Measurements from ENCODE around the gene BRI3. TPM values are rescaled to one million over a fixed set of nuclear protein-coding genes. Genes with fewer than 3 reads are reported as not detected.
A peak's percentile ranks its signal among the peaks of the same experiment; 100 is the strongest.

The BRI3 gene
- total and polyA plus RNA-seq, 10 of the 15 experiments (the other 5 are each of a cell fraction or from before 2014, with no cell fraction given), result 4.5 to 56.3 (median 21.5) TPM

GRCh38 chr7:98294798-98295382, 13.4 kb downstream of the BRI3 start:
- DNase-seq (ENCODE audit: low read depth, low spot score) (no peak), ATAC-seq (peak; percentile 92), FAIRE-seq (no peak)
- ChIA-PET CTCF (interaction anchor here (0.6 to 2.6 kb wide), 3 partner anchors 107 to 644 kb away, joined by 3 to 28 read pairs (median 3); partner anchors contain the start of gene BAIAP2L1), SMC1A (ENCODE audit: uncharacterized antibody, unreplicated experiment) (interaction anchor here (0.7 to 2.1 kb wide), 3 partner anchors 9 to 109 kb away, joined by 3 to 17 read pairs (median 3); partner anchors contain the start of gene BAIAP2L1), POLR2A (no interaction called here), RAD21 (ENCODE audit: unreplicated experiment) (interaction anchor here (1.2 kb wide), 1 partner anchor 107 kb away, joined by 12 read pairs; the partner anchor contains the start of gene BAIAP2L1)
- 61% methylated on average over 14 of the region's 14 CpGs for WGBS (ENCODE audit: insufficient coverage, insufficient replicate concordance, low lambda C conversion rate, missing lambda C conversion rate)
- in situ Hi-C loops (cut with MboI) (loop anchor here (5.0 kb wide), 2 partner anchors 112 to 547 kb away; no protein-coding TSS in a partner anchor), intact Hi-C loops (cut with micrococcal nuclease; ENCODE audit: unreplicated experiment) (loop anchor here (1.0 to 5.0 kb wide), 2 partner anchors 106 to 547 kb away; partner anchors contain the start of gene BAIAP2L1)
- no peaks in the 10 kb centered on the region for H3K27me3 ChIP-seq (replicated peaks in 1 of 2; ENCODE audit: control insufficient read depth in 2 of 2, insufficient read depth in 2 of 2, low read length in 1 of 2)
- no peaks in the 10 kb centered on the region for H4K20me1 ChIP-seq (ENCODE audit: control insufficient read depth, insufficient read depth)
- no peak overlapping the region for H3K9ac ChIP-seq (ENCODE audit: control insufficient read depth, insufficient read depth, low read length)
- H2AFZ ChIP-seq (ENCODE audit: control insufficient read depth, low read depth, low read length), result no peak overlapping the region
- H3K4me3 ChIP-seq, result no peak overlapping the region
- peaks cover 5 to 13% of the 10 kb centered on the region in 2 experiments for H3K36me3 ChIP-seq (ENCODE audit: control insufficient read depth in 2 of 2, insufficient read depth in 2 of 2, low read length in 1 of 2)
- H3K79me2 ChIP-seq (ENCODE audit: control insufficient read depth, insufficient read depth, low read length), result no peaks in the 10 kb centered on the region; the same call in 1 of the 2 replicates
- H3K4me1 ChIP-seq (ENCODE audit: control insufficient read depth, insufficient read depth, low read length), result no peaks in the 10 kb centered on the region
- TF ChIP-seq RAD21 (IDR thresholded peaks at IDR 0.05; ENCODE audit: insufficient read depth, low read depth, low read length), result peak; percentile 73
- TF ChIP-seq NR2C1 (IDR thresholded peaks at IDR 0.05), result no peak
- peak; percentile 66 to 79 (median 70) for TF ChIP-seq CTCF (IDR thresholded peaks at IDR 0.05 in 2 of 3, conservative IDR thresholded peaks at IDR 0.05 in 1 of 3; ENCODE audit: control insufficient read depth in 2 of 3, extremely low read depth in 1 of 3, insufficient read depth in 1 of 3, low read depth in 3 of 3, low read length in 3 of 3)
- peak; percentile 60 for TF ChIP-seq SMC3 (IDR thresholded peaks at IDR 0.05; ENCODE audit: borderline replicate concordance, low read length)
- TF ChIP-seq PML (IDR thresholded peaks at IDR 0.05; ENCODE audit: low read length), result peak; percentile 31; the same call in 1 of the 2 replicates
- no peak for TF ChIP-seq SKIL (IDR thresholded peaks at IDR 0.05; ENCODE audit: low read depth, poor library complexity, severe bottlenecking)
- TF ChIP-seq POLR2AphosphoS5 (IDR thresholded peaks at IDR 0.05; ENCODE audit: low read length), result peak; percentile 21; the same call in 1 of the 2 replicates
- H3K4me2 ChIP-seq (ENCODE audit: control insufficient read depth, insufficient read depth), result no peak overlapping the region
- no peaks in the 10 kb centered on the region for H3K9me3 ChIP-seq (replicated peaks; ENCODE audit: control insufficient read depth, insufficient read depth, low read length)
- no TSS peak for BruUV-seq (replicated peaks)
- H3K27ac ChIP-seq (ENCODE audit: control insufficient read depth, insufficient read depth), result no peak overlapping the region

Measured in GM12878 (cell line).